Hair follicular keratinocyte (primary cell): ENCODE data around the gene BRAT1. TPM values are rescaled to one million over a fixed set of nuclear protein-coding genes. Genes with fewer than 3 reads are reported as not detected.

ENCODE experiments used
- total RNA-seq: library from RNA; depleted of rRNA; stranded (reverse); fragments of >200 nt; gene quantifications from 2 replicates; pipeline ENCODE4 v1.2.3, GENCODE V29; 2015

The BRAT1 gene
- 39.7 and 50.8 TPM in 2 replicates for total RNA-seq

DNA sequence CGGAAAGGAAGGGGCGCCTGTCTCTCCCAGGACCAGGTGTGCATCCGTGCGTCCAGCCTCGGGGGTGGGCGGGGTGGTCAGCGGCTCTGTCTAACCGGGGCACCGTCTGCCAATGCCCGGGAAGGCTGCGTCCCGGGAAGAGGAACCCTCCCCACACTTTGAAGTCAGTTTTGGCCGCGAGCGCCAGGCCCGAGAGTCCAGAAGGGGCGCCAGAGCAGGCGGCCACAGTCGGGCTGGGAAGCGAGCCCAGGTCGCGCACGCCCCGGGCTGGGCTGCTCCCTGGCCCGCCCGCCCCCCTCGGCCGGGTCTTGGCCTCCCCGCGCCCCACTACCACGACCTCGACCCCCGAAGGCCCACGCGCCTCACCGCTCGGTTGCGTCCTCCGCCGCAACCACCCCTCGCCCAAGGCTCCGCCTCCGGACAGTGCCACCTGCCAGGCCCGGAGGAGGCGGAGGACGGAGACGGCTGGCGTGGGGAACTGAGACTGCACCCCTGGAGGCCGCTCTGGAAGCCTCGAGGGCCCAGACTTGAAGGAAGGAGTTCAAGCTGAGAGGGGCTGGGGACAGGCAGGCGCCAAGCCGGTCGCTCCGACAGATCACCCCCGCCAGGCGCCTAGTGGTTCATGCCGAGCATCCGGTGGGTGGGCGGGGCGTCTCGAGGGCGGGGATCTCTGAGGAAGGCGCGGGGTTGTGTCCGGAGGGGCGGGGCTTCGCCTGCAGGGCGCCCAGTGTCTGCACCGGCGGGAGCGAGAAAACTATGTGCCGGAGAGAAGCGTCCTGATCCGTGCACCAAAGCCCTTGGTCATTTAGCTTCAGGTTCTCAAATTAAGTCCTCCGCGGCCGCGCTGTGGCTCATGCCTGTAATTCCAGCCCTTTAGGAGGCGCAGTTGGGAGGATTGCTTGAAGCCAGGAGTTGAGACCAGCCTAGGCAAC lies at the start of gene BRAT1:
Gene BRAT1 (minus strand): TSS at position 404 of the 932 bp plus-strand sequence. CDS start 1,093 bp downstream, outside the sequence.

DNA sequence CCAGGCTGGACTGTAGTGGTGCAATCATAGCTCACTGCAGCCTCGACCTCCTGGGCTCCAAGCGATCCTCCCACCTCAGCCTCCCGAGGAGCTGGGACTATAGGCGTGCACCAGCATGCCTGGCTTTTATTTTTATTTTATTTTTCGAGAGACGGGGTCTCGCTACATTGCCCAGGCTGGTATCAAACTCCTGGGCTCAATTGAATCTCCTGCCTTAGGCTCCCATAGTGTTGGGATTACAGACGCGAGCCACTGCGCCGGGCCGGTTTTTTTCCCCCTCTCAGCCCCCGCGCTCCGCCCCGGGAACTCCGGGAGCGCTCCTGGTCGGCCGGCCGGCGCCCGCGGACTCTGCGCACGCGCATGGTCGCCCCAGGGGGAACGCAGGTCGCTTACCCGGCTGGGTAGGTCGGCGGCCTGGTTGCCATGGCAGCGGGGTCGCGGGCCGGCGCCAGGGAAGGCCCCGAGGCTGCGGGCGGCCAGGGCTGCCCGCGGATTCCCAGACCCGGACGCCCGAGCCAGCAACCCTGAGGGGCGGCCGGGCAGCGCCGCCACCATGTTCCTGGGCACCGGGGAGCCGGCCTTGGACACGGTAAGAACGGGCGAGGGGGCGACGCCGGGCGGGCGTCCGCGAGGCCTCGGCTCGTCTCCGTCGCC lies 3.4 kb upstream of the BRAT1 start, which contains the start of gene IQCE:
Gene IQCE (plus strand): TSS at position 351 of the 654 bp plus-strand sequence. CDS start 203 bp downstream, at position 554.

DNA sequence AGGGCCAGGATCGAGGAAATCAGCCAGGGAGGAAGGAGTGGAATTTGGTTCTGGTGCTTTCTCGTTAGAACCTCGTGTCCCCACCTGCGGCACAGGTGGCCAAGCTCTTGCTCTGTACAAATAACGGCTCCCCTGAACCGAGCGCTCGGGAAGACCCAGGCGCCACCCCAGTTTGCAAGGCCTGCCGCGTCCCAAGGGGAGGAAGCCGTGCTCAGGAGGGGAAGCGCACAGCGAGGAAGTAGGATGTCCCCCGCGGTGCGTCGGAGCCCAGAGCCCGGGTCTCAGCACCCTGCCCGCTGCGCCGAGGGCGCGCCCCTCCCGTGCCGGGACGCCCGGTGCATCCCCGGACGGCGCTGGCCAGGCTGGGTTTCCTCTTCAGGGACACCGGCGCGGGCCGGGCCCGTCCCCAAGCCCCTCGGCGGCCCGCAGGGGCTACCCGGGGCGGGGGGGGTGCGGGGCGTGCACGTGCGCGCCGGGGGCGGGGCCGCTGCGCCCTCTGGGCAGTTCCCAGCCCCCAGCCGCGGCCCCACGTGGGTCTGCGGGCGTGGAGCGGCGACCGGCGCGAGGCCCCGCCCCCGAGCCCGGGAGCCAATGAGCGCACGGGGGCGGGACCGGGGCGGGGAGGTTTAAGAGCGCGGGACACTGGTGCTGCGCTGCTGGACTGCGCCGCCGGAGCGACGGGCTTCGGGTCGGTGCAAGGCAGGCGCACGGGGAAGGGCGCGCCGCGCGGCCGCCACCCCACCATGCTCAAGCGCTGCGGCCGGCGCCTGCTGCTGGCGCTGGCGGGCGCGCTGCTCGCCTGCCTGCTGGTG lies 36.0 kb downstream of the BRAT1 start, which contains the start of gene LFNG:
Gene LFNG (plus strand): TSS at position 656 of the 812 bp plus-strand sequence. CDS start 88 bp downstream, at position 744.

Other genes starting within 250 kb of the BRAT1 start
- 8.5 and 9.1 TPM in 2 replicates for gene SNX8, start 241.1 kb downstream of the BRAT1 start, total RNA-seq
- 121 and 183 TPM in 2 replicates for gene EIF3B, start 200.7 kb downstream of the BRAT1 start, total RNA-seq
- gene CHST12, start 151.9 kb downstream of the BRAT1 start, total RNA-seq, result 3.2 and 4.7 TPM in 2 replicates
- not detected in 2 replicates for gene GRIFIN, start 79.1 kb downstream of the BRAT1 start, total RNA-seq
- 11.9 and 30.1 TPM in 2 replicates for gene LFNG, start 35.8 kb downstream of the BRAT1 start, total RNA-seq
- 11.1 and 11.2 TPM in 2 replicates for gene IQCE, start 3.5 kb upstream of the BRAT1 start, total RNA-seq
- gene TTYH3, start 76.5 kb upstream of the BRAT1 start, total RNA-seq, result 34.8 and 36.3 TPM in 2 replicates
- under 0.01 and 0.04 TPM in 2 replicates for gene AMZ1, start 132.7 kb upstream of the BRAT1 start, total RNA-seq